Loucy (cell line): Measurements from ENCODE around the gene ST6GALNAC4.

Experiments
- CTCF ChIP-seq: fragments of 200-600 bp; sonication (generic); conservative IDR thresholded peaks from 2 replicates; pipeline ENCODE4 v1.5.1; 2014; ENCODE audit warnings: mild to moderate bottlenecking, antibody characterized with exemption, low read length
- EZH2phosphoT487 ChIP-seq: fragments of 200-600 bp; IDR thresholded peaks from 2 replicates; pipeline ENCODE4 v1.6.1; 2018; ENCODE audit warnings: antibody characterized with exemption, mild to moderate bottlenecking, moderate library complexity, borderline replicate concordance

- TF ChIP-seq CTCF, result no peak
- TF ChIP-seq EZH2phosphoT487, result no peak
These were observed 39.9 kb downstream of the ST6GALNAC4 start for GRCh38 chr9:127876764-127877562.
